Measurements from ENCODE around the gene FZR1.

Gene FZR1

DNA sequence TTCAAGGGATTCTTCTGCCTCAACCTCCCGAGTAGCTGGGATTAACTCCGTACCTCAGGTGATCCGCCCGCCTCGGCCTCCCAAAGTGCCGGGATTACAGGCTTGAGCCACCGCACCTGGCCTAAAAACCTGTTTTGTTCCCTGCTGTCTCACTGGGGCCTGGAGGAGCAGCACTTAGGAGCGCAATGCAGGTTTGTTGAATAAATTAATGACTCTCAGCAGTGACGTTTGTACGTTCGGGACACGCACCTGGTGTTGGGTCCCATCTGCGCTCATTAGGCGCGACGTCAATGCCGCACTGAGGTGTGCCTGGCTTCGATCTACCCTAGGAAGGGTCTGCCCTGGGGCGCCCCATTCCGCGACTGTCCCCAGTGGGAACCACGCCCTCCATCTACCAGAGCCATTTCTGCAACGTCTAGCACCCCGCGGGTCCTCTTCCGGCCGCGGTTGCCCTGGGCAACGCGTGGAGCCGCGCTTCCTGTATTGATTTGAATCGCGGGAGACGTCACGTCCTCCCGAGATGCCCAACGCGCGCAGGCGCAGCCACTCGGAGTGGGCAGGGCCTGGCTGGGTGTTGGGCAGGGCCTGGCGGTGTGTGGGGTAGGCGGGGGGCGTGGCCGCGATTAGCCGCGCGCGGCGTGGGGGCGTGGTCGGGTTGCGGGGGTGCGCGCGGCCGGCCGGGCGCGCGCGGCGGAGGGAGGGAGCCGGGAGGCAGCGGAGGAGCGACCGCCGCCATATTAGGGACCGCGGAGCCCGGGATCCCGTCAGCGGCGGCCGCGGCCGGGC, at the start of gene FZR1:
TSS of gene FZR1 (plus strand) at position 714 of the 786 bp plus-strand sequence. CDS start 16,679 bp downstream, outside the sequence.
- DNase-seq (ENCODE audit: low read depth): peak; percentile 97

- DNase-seq (ENCODE audit: low read depth): no peak
Observed at GRCh38 chr19:3456925-3457527, 49.1 kb upstream of the FZR1 start.

DNA sequence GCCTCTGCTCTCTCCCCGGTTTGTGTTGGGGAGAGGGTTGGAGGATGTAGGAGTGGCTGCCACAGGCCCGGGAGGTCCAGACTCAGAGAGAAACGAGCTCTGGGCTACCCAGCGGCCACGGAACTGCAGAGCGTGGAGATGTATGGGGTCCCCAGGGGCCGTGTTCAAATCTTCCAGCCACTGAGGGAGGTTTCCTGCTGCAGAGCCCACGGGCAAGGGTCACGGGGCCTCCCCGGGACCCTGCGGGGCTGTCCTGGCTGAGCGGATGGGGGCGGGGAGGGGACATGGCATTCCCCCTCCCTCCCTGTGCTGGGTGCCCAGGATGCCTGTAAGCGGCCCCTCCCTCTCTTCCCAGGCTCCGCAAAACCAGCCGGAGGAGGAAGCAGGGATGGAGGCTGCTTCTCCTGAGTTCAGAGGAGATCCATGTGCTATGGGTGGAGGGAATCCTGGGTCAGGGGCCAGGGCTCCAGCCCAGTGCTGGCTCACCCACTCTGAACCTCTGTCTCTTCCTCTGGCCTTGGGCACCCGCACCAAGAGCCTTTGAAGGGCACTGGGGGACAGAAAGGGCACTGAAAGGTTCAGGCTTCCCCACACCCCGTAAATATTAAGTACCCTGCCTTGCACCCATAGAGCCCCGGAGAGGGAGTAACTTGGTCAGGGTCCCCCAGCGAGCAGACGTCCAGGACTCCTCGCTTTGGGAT, 48.4 kb upstream of the FZR1 start:
- DNase-seq (ENCODE audit: low read depth): no peak

GRCh38 chr19:3458229-3459088, 47.7 kb upstream of the FZR1 start:
- no peak for DNase-seq (ENCODE audit: low read depth)

DNA sequence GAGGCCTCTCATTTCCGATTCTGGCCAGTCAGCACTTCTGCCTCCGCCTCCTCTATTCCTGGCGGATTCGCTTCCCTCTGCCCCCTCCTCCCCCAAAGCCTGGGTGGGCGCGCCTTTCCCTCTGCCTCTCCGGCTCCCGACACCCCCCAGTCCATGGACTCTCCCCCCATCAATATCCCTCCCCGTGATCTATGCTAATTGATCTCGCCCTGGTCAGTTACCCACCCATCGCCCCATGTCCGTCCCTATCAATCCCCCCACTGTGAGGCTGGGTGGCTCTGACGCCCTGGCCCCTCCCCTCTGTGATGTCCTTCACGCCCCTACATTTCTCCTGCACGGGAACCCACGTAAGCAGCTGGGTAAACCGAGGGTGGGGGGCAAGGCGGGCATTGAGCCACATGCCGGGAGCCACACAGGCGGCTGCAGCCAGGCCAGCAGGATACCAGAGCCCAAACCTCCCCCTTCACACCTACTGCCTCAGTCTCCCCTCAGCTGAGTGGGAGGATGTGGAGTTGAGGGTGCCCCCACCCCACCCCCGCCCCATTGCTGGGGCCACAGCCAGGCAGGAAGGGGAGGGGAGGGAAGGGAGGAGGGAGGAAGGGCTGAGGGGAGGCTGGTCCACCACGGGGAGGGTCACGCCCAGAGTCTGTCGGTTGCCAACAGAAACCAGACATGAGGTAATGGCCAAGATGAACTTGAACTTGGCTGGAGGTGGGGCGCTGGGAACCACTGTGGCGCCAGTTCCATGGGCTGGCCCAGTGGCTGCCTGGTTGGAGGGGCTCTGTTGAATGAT, 46.8 kb upstream of the FZR1 start:
- peak; percentile 86 for DNase-seq (ENCODE audit: low read depth)

DNA sequence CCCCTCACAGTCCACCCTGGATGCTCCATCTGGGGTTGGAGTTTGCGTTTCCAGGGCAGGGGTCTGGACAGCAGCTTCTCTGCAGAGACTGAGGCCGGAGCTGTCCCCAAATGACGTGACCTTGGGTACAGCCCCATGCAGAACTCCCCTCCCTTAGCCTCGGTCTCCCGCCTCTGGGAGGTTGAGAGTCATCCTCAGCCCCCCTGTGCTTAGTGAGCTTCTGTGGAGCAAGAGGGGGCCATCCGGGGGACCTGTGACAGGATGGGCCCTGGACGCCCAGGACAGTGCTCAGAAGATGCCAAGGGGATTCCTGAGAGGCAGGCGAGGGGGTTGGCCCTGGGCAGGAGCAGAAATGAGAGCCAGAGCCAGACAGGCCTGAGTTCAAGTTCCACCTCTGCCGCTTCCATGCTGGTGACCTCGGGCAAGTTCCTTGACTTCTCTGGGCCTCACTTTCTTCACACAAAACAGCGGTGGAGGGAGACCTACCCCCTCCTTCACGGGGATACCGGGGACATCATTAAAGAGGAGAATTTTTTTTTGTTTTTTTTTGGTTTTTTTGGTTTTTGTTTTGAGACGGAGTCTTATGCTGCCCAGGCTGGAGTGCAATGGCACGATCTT, 46.0 kb upstream of the FZR1 start:
- no peak for DNase-seq (ENCODE audit: low read depth)

- DNase-seq (ENCODE audit: low read depth): no peak
Observed at GRCh38 chr19:3462991-3463713, 43.0 kb upstream of the FZR1 start.

DNA sequence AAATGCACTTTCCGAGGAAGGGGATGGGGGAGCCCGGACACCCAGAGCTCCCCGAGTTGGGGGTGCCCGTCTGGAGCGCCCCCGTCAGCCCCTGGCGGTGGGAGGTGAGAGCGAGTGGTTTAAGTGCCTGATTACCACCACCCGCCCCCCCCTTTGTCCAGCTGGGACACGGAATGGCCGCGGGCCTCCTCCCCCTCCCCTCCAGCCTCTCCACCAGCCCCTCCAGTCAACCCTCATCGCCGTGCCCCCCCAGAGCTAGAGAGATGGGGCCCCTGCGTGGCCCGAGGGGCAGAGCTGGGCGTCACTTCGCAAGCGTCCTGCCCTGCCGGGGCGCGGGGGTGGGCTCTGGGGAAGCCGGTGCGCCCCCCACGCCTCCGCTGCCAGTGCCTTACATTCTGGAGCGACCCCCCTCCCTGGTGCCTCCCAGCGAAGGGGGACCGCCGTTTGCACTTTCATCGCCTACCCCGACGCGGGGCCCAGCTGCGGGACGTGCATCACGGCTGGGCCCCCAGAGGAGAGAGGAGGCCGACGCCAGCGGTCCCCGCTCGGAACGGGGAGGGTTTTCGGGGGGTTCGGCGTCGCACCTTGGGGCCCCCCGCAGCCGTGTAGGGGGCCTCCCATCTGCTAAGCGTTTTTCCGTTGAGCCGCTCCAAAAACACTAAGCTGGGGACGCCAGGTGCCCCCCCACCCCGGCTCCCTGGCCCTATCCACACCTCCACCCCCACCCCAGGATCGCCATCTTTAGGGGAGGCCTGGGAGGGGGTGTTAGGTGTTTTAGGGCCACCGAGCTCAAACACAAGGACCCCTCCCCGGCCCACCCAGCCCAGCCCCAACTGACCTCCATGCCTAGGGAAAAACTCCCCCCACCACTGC, 42.2 kb upstream of the FZR1 start:
- no peak for DNase-seq (ENCODE audit: low read depth)

DNA sequence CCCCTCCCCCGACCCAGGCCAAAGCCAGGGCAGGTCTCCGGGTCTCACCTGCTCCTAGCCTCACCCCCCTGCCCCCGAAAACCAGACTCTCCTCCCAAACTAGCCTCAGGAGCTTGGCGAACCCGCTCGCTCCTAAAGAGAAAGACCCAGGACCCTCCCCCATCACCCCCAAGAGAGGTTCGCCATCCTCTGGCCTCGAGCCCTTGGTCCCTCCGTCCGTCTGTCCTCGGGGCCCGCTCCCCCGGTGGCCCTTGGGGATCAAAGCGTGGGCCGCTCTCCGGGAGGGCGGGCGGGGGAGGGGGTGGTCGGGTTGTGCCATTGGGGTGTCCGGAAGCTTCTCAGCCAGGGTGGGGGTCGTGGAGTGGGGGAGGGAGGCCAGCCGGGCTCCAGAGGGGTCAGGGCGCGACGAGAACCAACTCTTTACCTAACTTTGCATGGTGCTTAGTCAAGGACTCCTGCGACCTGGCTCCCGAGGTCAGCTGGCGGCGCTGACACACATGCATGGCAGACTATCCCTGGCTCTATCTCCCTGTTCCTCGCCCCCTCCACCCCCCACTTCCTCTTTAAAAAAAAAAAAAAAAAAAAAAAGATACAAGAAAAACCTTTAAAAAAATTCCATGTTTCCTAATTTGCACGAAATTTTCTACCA, 41.4 kb upstream of the FZR1 start:
- no peak for DNase-seq (ENCODE audit: low read depth)

- DNase-seq (ENCODE audit: low read depth): no peak
Observed at GRCh38 chr19:3465552-3465951, 40.6 kb upstream of the FZR1 start.

DNA sequence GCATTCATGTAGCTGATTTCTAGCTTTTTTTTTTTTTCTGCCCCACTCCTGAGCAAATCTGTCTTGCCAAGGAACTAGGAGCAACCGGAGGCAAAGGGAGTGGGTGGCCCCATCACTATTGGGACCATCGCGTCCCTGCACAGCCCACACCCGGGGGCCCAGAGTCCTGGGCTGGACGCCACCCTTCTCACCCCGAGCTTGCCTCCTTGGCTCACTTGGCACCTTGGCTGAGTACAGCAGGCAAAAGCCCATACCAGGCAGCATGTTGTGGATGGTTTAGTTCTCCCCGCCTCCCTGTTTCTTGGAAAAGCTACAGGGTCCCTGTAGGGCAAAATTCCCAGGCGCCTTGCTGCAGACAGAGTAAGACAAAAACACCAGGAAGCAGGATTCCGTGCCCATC, 39.5 kb upstream of the FZR1 start:
- no peak for DNase-seq (ENCODE audit: low read depth)

- no peak for DNase-seq (ENCODE audit: low read depth)
Observed at GRCh38 chr19:3467437-3468198, 38.5 kb upstream of the FZR1 start.

DNA sequence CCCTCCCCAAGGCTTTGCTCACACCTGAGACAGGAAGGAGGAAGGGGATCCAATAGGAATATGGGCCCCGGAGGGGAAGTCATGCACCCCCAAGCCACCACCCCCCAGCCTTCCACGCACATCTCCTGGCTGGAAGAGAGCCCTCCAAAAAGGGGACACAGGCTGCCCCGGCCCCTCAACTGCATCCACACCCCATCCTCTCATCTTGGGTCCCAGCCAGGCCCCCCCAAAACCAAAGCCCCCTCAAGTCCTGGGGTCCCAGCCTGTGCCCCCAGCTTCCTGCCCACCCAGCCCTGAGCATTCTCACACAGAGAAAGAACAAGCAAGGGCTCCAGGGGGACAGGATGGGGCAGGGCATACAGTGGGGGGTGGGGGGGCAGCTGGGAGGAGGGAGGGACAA, 37.9 kb upstream of the FZR1 start:
- DNase-seq (ENCODE audit: low read depth): no peak

- DNase-seq (ENCODE audit: low read depth): no peak
Observed at GRCh38 chr19:3469638-3470499, 36.2 kb upstream of the FZR1 start.

DNA sequence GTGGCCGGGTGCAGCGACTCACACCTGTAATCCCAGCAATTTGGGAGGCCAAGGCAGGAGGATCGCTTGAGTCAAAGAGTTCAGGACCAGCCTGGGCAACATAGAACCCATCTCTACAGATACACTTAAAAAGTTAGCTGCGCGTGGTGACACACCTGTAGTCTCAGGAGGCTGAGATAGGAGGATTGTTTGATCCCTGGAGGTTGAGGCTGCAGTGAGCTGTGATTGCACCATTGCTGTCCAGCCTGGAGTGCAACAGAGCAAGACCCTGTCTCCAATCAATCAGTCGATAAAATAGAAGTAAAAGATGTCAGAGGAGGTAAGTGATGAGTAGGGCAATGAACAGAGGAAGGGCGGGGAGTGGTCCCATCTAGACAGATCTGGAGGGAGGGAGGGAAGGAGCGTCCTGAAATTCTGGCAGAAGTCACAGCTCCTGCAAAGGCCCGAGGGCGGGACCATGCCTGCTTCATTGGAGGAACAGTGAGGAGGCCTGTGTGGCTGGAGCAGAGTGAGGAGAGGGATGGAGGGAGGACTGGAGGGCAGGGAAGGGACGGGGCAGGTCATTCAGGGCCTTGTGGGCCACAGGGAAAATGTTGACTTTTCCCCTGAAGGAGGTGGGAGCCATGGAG, 35.5 kb upstream of the FZR1 start:
- no peak for DNase-seq (ENCODE audit: low read depth)

DNA sequence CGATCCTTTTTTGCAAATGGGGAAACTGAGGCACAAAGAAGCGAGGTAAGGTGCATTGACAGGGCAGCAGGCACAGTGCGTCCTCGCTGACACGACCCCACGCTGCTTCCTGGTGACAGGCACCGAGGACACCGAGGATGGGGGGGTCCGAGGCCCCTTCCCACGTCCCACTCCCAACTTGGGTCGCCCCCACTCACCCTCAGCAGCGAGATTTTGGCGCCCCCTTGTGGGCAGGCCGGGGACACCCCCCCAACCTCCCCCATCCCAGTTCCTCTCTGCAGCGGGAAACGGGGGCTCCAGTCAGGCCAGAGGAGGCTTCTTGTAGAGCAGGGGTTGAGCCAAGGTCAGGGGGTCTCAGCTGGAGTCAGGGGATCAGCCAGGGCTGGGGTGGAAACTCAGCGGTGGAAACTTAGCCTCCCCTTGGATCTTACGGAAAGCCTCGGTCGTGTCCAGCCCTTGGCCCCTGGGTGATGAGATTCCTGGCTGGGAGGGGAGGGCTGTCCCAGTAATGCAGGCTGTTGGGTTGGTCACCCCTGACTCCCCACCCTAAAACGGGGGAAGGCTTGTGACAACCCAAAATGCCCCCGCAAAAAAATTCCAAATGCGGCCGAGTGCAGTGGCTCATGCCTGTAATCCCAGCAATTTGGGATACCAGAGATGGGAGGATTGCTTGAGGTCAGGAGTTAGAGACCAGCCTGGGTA, 34.0 kb upstream of the FZR1 start:
- no peak for DNase-seq (ENCODE audit: low read depth)
